Measurements from ENCODE around the gene NUP98.
A peak's percentile ranks its signal among the peaks of the same experiment; 100 is the strongest.

Gene NUP98

DNA sequence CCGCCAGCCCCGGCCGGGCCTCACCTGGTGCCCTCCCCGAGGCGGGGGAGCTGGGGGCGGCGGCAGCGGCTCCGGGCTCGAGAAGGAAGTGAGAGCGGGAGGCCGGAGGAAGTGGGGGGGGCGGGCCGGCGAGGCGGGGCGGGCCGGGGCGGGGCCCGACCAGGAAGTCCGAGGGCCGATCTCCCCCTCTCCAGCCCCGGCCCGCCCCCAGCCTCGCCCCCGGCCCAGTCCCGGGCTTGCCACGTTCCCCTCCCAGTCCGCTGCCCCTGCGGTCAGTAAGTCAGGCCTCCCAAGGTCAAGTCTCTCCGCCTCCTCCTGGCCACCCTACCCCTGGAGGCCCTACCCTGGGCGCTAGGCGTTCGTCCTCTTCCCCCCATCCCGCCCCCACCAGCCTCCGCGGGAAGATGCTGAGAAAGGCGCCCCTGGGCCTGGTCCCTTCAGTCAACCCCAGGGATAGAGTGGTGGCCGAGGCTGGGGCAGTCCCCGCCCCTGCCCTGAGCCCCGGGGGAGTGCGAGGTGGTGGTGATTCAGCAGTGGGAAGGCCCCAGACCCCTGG is 43.6 kb upstream of the NUP98 start, which contains the start of gene RHOG:
TSS of gene RHOG (minus strand) at position 90 of the 556 bp plus-strand sequence. CDS start 12,821 bp downstream, outside the sequence.
- H3K4me1 Mint-ChIP-seq, result peaks cover 40% of the 10 kb centered on the region
- peak within 1 kb of the TSS; percentile 83 for H3K4me3 Mint-ChIP-seq
- H3K9me3 Mint-ChIP-seq, result peaks cover 7% of the 10 kb centered on the region
- H3K27me3 Mint-ChIP-seq (ENCODE audit: low read depth, poor library complexity), result no peaks in the 10 kb centered on the region
- TF ChIP-seq, protein P1, sequence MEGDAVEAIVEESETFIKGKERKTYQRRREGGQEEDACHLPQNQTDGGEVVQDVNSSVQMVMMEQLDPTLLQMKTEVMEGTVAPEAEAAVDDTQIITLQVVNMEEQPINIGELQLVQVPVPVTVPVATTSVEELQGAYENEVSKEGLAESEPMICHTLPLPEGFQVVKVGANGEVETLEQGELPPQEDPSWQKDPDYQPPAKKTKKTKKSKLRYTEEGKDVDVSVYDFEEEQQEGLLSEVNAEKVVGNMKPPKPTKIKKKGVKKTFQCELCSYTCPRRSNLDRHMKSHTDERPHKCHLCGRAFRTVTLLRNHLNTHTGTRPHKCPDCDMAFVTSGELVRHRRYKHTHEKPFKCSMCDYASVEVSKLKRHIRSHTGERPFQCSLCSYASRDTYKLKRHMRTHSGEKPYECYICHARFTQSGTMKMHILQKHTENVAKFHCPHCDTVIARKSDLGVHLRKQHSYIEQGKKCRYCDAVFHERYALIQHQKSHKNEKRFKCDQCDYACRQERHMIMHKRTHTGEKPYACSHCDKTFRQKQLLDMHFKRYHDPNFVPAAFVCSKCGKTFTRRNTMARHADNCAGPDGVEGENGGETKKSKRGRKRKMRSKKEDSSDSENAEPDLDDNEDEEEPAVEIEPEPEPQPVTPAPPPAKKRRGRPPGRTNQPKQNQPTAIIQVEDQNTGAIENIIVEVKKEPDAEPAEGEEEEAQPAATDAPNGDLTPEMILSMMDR (IDR thresholded peaks at IDR 0.05), result no peak
- peak within 1 kb of the TSS; percentile 25 for H3K27ac Mint-ChIP-seq
- DNase-seq, result peak; percentile 82
- no peaks in the 10 kb centered on the region for H3K36me3 Mint-ChIP-seq (ENCODE audit: low read depth)

DNA sequence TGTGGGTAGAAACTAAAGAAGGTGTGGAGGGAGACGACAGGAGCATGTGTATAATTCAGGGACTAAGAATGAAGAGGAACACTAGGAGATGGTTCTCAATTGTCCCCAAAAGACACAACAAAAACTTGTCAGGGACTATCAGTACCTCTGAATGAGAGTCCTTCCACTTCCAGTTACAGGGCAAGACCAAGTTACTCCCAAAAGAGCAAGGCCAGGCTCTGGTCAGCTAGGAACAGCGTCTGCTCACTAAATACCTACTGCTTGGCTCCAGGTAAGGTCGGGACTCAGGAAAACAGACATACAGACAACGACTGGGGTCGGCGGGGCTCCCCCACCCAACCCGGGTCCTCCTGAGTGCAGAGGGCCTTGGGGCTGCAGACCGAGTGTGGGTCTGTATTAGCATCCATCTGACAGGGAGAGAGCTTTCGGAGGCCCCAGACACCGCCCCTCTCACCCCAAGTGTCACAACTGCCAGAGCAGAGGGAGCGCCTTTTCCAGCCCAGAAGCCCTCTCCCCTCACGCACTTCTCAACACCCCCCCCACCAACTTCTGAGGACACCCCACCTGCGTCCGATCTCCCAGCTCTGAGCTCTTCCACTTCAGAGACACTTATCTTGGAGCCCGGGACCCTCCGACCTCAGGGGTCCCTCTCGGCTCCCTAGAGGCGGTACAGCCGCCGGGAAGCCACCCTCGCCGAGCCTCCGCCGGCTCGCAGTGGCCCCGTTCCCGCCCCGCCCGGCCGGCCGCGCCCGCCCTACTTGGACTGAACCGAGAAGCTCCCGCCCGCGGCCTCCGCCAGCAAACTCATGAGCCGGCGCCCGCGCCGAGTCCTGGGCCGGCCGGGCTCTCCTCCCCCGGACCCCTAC is 42.9 kb upstream of the NUP98 start:
- peak; percentile 80 for DNase-seq
- peak overlapping the region; percentile 25 for H3K27ac Mint-ChIP-seq

DNA sequence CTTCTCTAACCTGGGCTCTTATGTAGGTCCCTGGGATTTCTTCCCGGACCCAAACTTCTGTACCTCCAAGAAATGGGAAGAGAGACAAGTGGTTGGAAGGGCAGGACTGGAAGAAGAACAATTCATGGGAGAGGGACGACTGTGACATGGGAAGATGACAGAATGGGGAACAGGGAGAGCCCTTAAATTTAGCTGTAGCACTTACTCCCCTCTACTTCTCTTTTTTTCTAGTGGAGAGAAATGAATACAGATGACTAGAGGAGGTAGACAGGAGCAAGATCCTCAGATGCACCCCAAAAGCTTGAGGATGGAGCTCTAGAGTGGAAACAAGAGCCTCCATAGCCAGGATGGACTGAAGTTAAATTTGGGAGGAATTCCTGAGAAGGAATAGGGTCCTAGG is 41.1 kb upstream of the NUP98 start:
- peaks cover 7% of the 10 kb centered on the region for H3K9me3 Mint-ChIP-seq
- peak overlapping the region; percentile 19 for H3K4me3 Mint-ChIP-seq
- peaks cover 10% of the 10 kb centered on the region for H3K36me3 Mint-ChIP-seq (ENCODE audit: low read depth)
- H3K27me3 Mint-ChIP-seq (ENCODE audit: low read depth, poor library complexity), result no peaks in the 10 kb centered on the region
- peaks cover 55% of the 10 kb centered on the region for H3K4me1 Mint-ChIP-seq
- H3K27ac Mint-ChIP-seq, result no peak overlapping the region
- DNase-seq, result no peak
- TF ChIP-seq, protein P1 (IDR thresholded peaks at IDR 0.05), result no peak

More for the DNA sequence above, 42.9 kb upstream of the NUP98 start:
- TF ChIP-seq, protein P1 (IDR thresholded peaks at IDR 0.05), result no peak
- Mint-ChIP-seq H3K27me3 (ENCODE audit: low read depth, poor library complexity) (no peaks in the 10 kb centered on the region), H3K36me3 (ENCODE audit: low read depth) (peaks cover 5% of the 10 kb centered on the region), H3K4me1 (peaks cover 48% of the 10 kb centered on the region), H3K4me3 (peak overlapping the region; percentile 83), H3K9me3 (peaks cover 7% of the 10 kb centered on the region)

DNA sequence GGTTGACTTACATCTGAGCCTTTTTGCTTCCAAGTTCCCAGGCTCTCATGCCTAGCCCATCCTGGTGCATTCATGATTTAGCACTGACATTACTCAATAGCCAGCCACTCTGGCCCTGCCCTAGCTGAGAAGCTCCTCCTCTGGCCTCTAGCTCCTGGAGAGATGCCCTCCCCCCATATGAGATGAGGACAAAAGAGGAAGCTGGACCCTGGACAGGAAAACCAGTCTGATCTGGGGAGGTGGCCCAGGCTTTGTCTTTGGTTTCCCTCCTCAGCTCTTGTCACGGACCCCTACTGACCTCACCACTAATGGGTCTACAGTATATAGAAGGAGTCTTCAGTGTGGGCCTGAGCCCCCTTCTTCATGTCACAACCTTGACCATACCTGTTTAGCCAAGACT is 40.4 kb upstream of the NUP98 start:
- peaks cover 7% of the 10 kb centered on the region for H3K9me3 Mint-ChIP-seq
- H3K4me3 Mint-ChIP-seq, result no peak overlapping the region
- TF ChIP-seq, protein P1 (IDR thresholded peaks at IDR 0.05), result no peak
- no peak overlapping the region for H3K27ac Mint-ChIP-seq
- peaks cover 10% of the 10 kb centered on the region for H3K36me3 Mint-ChIP-seq (ENCODE audit: low read depth)
- H3K27me3 Mint-ChIP-seq (ENCODE audit: low read depth, poor library complexity), result no peaks in the 10 kb centered on the region
- peaks cover 52% of the 10 kb centered on the region for H3K4me1 Mint-ChIP-seq
- DNase-seq, result no peak

DNA sequence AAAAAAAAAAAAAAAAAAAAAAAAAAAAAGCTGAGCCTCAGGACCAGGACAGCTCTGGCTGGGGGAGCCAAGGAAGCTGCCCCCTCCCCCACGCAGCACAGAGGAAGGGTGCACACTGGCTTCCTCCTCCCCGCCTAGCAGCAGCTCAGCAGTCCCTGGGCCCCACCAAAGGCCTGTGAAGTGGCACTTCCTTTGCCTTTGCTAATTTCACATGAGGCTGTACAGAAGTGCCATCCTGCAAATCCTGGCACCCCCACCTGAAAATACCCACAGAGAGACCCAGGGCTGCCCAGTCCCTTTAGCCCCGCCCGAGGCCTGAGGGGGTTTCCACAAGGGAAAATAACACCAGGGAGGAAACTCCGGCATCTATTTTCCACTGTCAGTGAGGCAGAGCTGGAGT is 39.5 kb upstream of the NUP98 start:
- Mint-ChIP-seq H3K27ac (no peak overlapping the region), H3K9me3 (peaks cover 4% of the 10 kb centered on the region), H3K36me3 (ENCODE audit: low read depth) (peaks cover 10% of the 10 kb centered on the region), H3K27me3 (ENCODE audit: low read depth, poor library complexity) (no peaks in the 10 kb centered on the region), H3K4me1 (peaks cover 52% of the 10 kb centered on the region), H3K4me3 (no peak overlapping the region)
- TF ChIP-seq, protein P1 (IDR thresholded peaks at IDR 0.05), result no peak
- DNase-seq, result no peak
